GM21576 (cell line): ENCODE results near the gene PPIP5K1.
"Not testable (repeated sequence)": the region's sequence is repeated elsewhere in the genome, so short reads cannot be mapped to it uniquely, and the experiment has no call there.

Experiments used
- ATAC-seq: cut with Tn5 transposase; IDR thresholded peaks from one replicate; pipeline ENCODE4 v1.9.1; 2021; ENCODE audit warnings: mild to moderate bottlenecking, moderate library complexity; ENCODE audit not compliant: unreplicated experiment

The PPIP5K1 gene

GRCh38 chr15:43589778-43590466 lies at the start of gene PPIP5K1:
Gene PPIP5K1 (minus strand): TSS chr15:43590208. CDS start chr15:43584504, 5,704 bp downstream.
- peak; percentile 97 for ATAC-seq

- peak; percentile 62 for ATAC-seq
Observed at GRCh38 chr15:43638464-43639204, 48.6 kb upstream of the PPIP5K1 start.

GRCh38 chr15:43626937-43627336 lies 36.9 kb upstream of the PPIP5K1 start:
- not testable (repeated sequence) for ATAC-seq

GRCh38 chr15:43625106-43625505 lies 35.1 kb upstream of the PPIP5K1 start:
- no peak for ATAC-seq

GRCh38 chr15:43622068-43622799 lies 32.2 kb upstream of the PPIP5K1 start:
- ATAC-seq, result not testable (repeated sequence)

- ATAC-seq, result not testable (repeated sequence)
Observed at GRCh38 chr15:43618700-43619099, 28.7 kb upstream of the PPIP5K1 start, which contains the start of gene STRC. Gene STRC (minus strand): TSS chr15:43618800. CDS start chr15:43618722, 78 bp downstream.

- not testable (repeated sequence) for ATAC-seq
Observed at GRCh38 chr15:43617750-43618149, 27.7 kb upstream of the PPIP5K1 start.

- not testable (repeated sequence) for ATAC-seq
Observed at GRCh38 chr15:43602233-43602632, 12.2 kb upstream of the PPIP5K1 start.

- not testable (repeated sequence) for ATAC-seq
Observed at GRCh38 chr15:43600200-43600599, 10.2 kb upstream of the PPIP5K1 start.

- not testable (repeated sequence) for ATAC-seq
Observed at GRCh38 chr15:43599131-43599530, 9.1 kb upstream of the PPIP5K1 start.

- ATAC-seq, result not testable (repeated sequence)
Observed at GRCh38 chr15:43593328-43594190, 3.6 kb upstream of the PPIP5K1 start, which contains the start of gene CKMT1B. Gene CKMT1B (plus strand): TSS chr15:43594027. CDS start chr15:43594219, 192 bp downstream.

- not testable (repeated sequence) for ATAC-seq
Observed at GRCh38 chr15:43592841-43593240, 2.8 kb upstream of the PPIP5K1 start.

GRCh38 chr15:43574607-43575006 lies 15.4 kb downstream of the PPIP5K1 start:
- not testable (repeated sequence) for ATAC-seq

- not testable (repeated sequence) for ATAC-seq
Observed at GRCh38 chr15:43566615-43567014, 23.4 kb downstream of the PPIP5K1 start.

GRCh38 chr15:43563793-43564192 lies 26.2 kb downstream of the PPIP5K1 start:
- ATAC-seq, result not testable (repeated sequence)

GRCh38 chr15:43562753-43563152 lies 27.3 kb downstream of the PPIP5K1 start:
- ATAC-seq, result not testable (repeated sequence)

GRCh38 chr15:43552986-43553385 lies 37.0 kb downstream of the PPIP5K1 start:
- no peak for ATAC-seq

GRCh38 chr15:43552256-43552655 lies 37.8 kb downstream of the PPIP5K1 start:
- no peak for ATAC-seq

- no peak for ATAC-seq
Observed at GRCh38 chr15:43550527-43551363, 39.3 kb downstream of the PPIP5K1 start.
